IMR-90 (cell line): ENCODE data around the gene STAG1. TPM values are rescaled to one million over a fixed set of nuclear protein-coding genes. Genes with fewer than 3 reads are reported as not detected.

Source experiments
- ATAC-seq: fragments of 200-7000 bp; cut with Tn5 transposase; 2 replicates; pipeline ENCODE4 v1.9.1; 2020; ENCODE audit warnings: low read depth, mild to moderate bottlenecking, moderate library complexity
- BruUV-seq: library from RNA; stranded (reverse); fragments of 400-500 nt; replicated peaks from 2 replicates; lab custom pipeline; 2021; lab: Mats Ljungman, UMichigan
- CTCF ChIA-PET: fragments of 300-600 bp; formaldehyde crosslinking; extraction: SDS; loops from one replicate; lab custom pipeline; 2021; ENCODE audit warnings: antibody characterized with exemption; lab: Yijun Ruan, JAX
- POLR2A ChIA-PET: fragments of 300-600 bp; sonication (Branson Sonifier 250); formaldehyde crosslinking; loops from one replicate; lab custom pipeline; 2022; ENCODE audit warnings: antibody characterized with exemption; ENCODE audit not compliant: unreplicated experiment; lab: Charles Lee
- DNase-seq: peaks from one replicate; pipeline ENCODE4 v3.0.0; 2013
- H2AFZ ChIP-seq: replicated peaks from 2 replicates; pipeline ENCODE3; 2013; ENCODE audit warnings: low read length, mild to moderate bottlenecking; ENCODE audit not compliant: poor library complexity
- H2AK5ac ChIP-seq: 2 replicates; pipeline ENCODE4 v1.6.1; 2013; ENCODE audit warnings: low read depth, low read length, inconsistent platforms
- H2AK9ac ChIP-seq: replicated peaks from 2 replicates; pipeline ENCODE3; 2013; ENCODE audit warnings: mild to moderate bottlenecking, low read depth, low read length, moderate library complexity; ENCODE audit not compliant: poor library complexity
- H2BK120ac ChIP-seq: 2 replicates; pipeline ENCODE4 v1.6.1; 2013; ENCODE audit warnings: low read depth, low read length, inconsistent platforms
- H2BK15ac ChIP-seq: 3 replicates; pipeline ENCODE4 v1.6.1; 2013; ENCODE audit warnings: low read depth, low read length, inconsistent platforms
- H2BK20ac ChIP-seq: 2 replicates; pipeline ENCODE4 v1.6.1; 2013; ENCODE audit warnings: low read depth, mild to moderate bottlenecking, inconsistent platforms, low read length, moderate library complexity
- H2BK5ac ChIP-seq: 2 replicates; pipeline ENCODE4 v1.6.1; 2013; ENCODE audit warnings: mild to moderate bottlenecking, low read depth, low read length, inconsistent platforms; ENCODE audit not compliant: poor library complexity, severe bottlenecking
- H3K14ac ChIP-seq: replicated peaks from 2 replicates; pipeline ENCODE4 v1.6.1; 2013; ENCODE audit warnings: low read depth, low read length, inconsistent platforms
- H3K18ac ChIP-seq: 2 replicates; pipeline ENCODE4 v1.6.1; 2013; ENCODE audit warnings: low read depth, low read length, control low read depth
- H3K23ac ChIP-seq: 2 replicates; pipeline ENCODE4 v1.6.1; 2013; ENCODE audit warnings: low read depth, low read length, inconsistent platforms
- H3K27ac ChIP-seq: 2 replicates; pipeline ENCODE4 v1.5.1; 2013; ENCODE audit warnings: mild to moderate bottlenecking, control low read depth, low read length; ENCODE audit not compliant: insufficient read depth
- H3K27me3 ChIP-seq: 2 replicates; pipeline ENCODE4 v1.6.1; 2013; ENCODE audit warnings: low read length; ENCODE audit not compliant: control insufficient read depth, insufficient read depth
- H3K36me3 ChIP-seq: 2 replicates; pipeline ENCODE4 v1.6.1; 2013; ENCODE audit warnings: low read length, mixed read lengths; ENCODE audit not compliant: control insufficient read depth, insufficient read depth
- H3K4ac ChIP-seq: 2 replicates; pipeline ENCODE4 v1.6.1; 2013; ENCODE audit warnings: low read depth, low read length, inconsistent platforms
- H3K4me1 ChIP-seq: 2 replicates; pipeline ENCODE4 v1.6.1; 2013; ENCODE audit warnings: low read length, mixed read lengths; ENCODE audit not compliant: control insufficient read depth, insufficient read depth
- H3K4me2 ChIP-seq: 2 replicates; pipeline ENCODE4 v1.6.1; 2013; ENCODE audit warnings: low read depth, mild to moderate bottlenecking, control low read depth, low read length, moderate library complexity
- H3K4me3 ChIP-seq: 2 replicates; pipeline ENCODE4 v1.5.1; 2013; ENCODE audit warnings: low read depth, mild to moderate bottlenecking, control low read depth, low read length, moderate library complexity; ENCODE audit not compliant: insufficient read depth
- H3K56ac ChIP-seq: 2 replicates; pipeline ENCODE4 v1.6.1; 2013; ENCODE audit warnings: low read length, inconsistent platforms; ENCODE audit not compliant: insufficient read depth; ENCODE audit errors: extremely low read depth
- H3K79me1 ChIP-seq, 2 experiments: 2 replicates each; pipeline ENCODE4 v1.6.1; 2013; ENCODE audit warnings: low read length in 2 of 2, inconsistent platforms in 1 of 2, low read depth in 1 of 2
- H3K9ac ChIP-seq: 2 replicates; pipeline ENCODE4 v1.6.1; 2013; ENCODE audit warnings: low read depth, low read length, control low read depth
- H3K9me1 ChIP-seq: 2 replicates; pipeline ENCODE4 v1.6.1; 2013; ENCODE audit warnings: low read length, inconsistent platforms; ENCODE audit not compliant: insufficient read depth
- H3K9me3 ChIP-seq: 2 replicates; pipeline ENCODE4 v1.6.1; 2013; ENCODE audit warnings: low read length; ENCODE audit not compliant: control insufficient read depth, insufficient read depth
- H4K20me1 ChIP-seq: 2 replicates; pipeline ENCODE4 v1.6.1; 2013; ENCODE audit warnings: low read length, inconsistent platforms; ENCODE audit not compliant: insufficient read depth
- H4K5ac ChIP-seq: 2 replicates; pipeline ENCODE4 v1.6.1; 2013; ENCODE audit warnings: mild to moderate bottlenecking, low read depth, low read length, control low read depth
- H4K8ac ChIP-seq, 2 experiments: 2 replicates each; pipeline ENCODE4 v1.6.1; 2013; ENCODE audit warnings: low read depth in 2 of 2, low read length in 2 of 2, control low read depth in 1 of 2, inconsistent platforms in 1 of 2
- H4K91ac ChIP-seq: 2 replicates; pipeline ENCODE4 v1.6.1; 2013; ENCODE audit warnings: low read depth, low read length, inconsistent platforms; ENCODE audit not compliant: insufficient read depth
- BHLHE40 ChIP-seq: fragments of 150-350 bp; IDR thresholded peaks from 2 replicates; pipeline ENCODE4 v1.6.1; 2016; ENCODE audit warnings: mild to moderate bottlenecking, low read depth, low read length
- CEBPB ChIP-seq: IDR thresholded peaks from 2 replicates; pipeline ENCODE4 v1.6.1; 2012; ENCODE audit warnings: low read depth, low read length, improper control_type of control experiment
- CHD1 ChIP-seq: IDR thresholded peaks from 2 replicates; pipeline ENCODE4 v1.6.1; 2012; ENCODE audit warnings: low read depth, low read length, improper control_type of control experiment
- CTCF ChIP-seq: conservative IDR thresholded peaks from 2 replicates; pipeline ENCODE4 v1.5.1; 2012; ENCODE audit warnings: mild to moderate bottlenecking, low read depth, low read length, improper control_type of control experiment
- ELK1 ChIP-seq: fragments of 150-350 bp; IDR thresholded peaks from 2 replicates; pipeline ENCODE4 v1.6.1; 2016; ENCODE audit warnings: low read depth, mild to moderate bottlenecking, low read length, moderate library complexity, borderline replicate concordance
- FOS ChIP-seq: fragments of 150-350 bp; IDR thresholded peaks from 2 replicates; pipeline ENCODE4 v1.6.1; 2016; ENCODE audit warnings: low read depth, low read length
- MAFK ChIP-seq: IDR thresholded peaks from 2 replicates; pipeline ENCODE4 v1.6.1; 2012; ENCODE audit warnings: low read depth, low read length, improper control_type of control experiment
- MAZ ChIP-seq: IDR thresholded peaks from 2 replicates; pipeline ENCODE4 v1.6.1; 2012; ENCODE audit warnings: low read depth, mild to moderate bottlenecking, low read length, improper control_type of control experiment, moderate library complexity, borderline replicate concordance
- MXI1 ChIP-seq: IDR thresholded peaks from 2 replicates; pipeline ENCODE4 v1.6.1; 2012; ENCODE audit warnings: low read depth, mild to moderate bottlenecking, low read length, moderate library complexity, borderline replicate concordance
- NFE2L2 ChIP-seq: fragments of 150-350 bp; IDR thresholded peaks from 2 replicates; pipeline ENCODE4 v1.6.1; 2016; ENCODE audit warnings: low read depth, mild to moderate bottlenecking, low read length
- POLR2A ChIP-seq: IDR thresholded peaks from 2 replicates; pipeline ENCODE4 v1.6.1; 2012; ENCODE audit warnings: mild to moderate bottlenecking, low read depth, low read length
- RAD21 ChIP-seq: IDR thresholded peaks from 2 replicates; pipeline ENCODE4 v1.6.1; 2012; ENCODE audit warnings: low read length, improper control_type of control experiment
- RCOR1 ChIP-seq: IDR thresholded peaks from 2 replicates; pipeline ENCODE4 v1.6.1; 2012; ENCODE audit warnings: mild to moderate bottlenecking, low read length, improper control_type of control experiment; ENCODE audit not compliant: insufficient replicate concordance
- RFX5 ChIP-seq: IDR thresholded peaks from 2 replicates; pipeline ENCODE4 v1.8.0; 2012; ENCODE audit warnings: low read depth, mild to moderate bottlenecking, low read length, moderate library complexity
- SMC3 ChIP-seq: fragments of 150-350 bp; IDR thresholded peaks from 2 replicates; pipeline ENCODE4 v1.6.1; 2016; ENCODE audit warnings: low read depth, mild to moderate bottlenecking, antibody characterized with exemption, low read length, moderate library complexity
- USF2 ChIP-seq: fragments of 150-350 bp; IDR thresholded peaks from 2 replicates; pipeline ENCODE4 v1.6.1; 2017; ENCODE audit warnings: mild to moderate bottlenecking, antibody characterized with exemption, low read length, low read depth
- WGBS, 2 experiments: methylation state at CpG; one replicate each; pipeline versions ENCODE4 v1.1.5 to v1.1.7; 2013; ENCODE audit warnings: missing lambda C conversion rate in 2 of 2; ENCODE audit not compliant: insufficient read length in 1 of 2; ENCODE audit errors: extremely low coverage in 2 of 2; 5-methylcytosine and 5-hydroxymethylcytosine counted together
- dilution Hi-C: fragments of 300-500 bp; cut with HindIII; formaldehyde crosslinking; loops from one replicate; pipeline ENCODE4 v1.14.3; 2018; ENCODE audit warnings: low sequenced_read_pairs; ENCODE audit not compliant: unreplicated experiment
- in situ Hi-C: fragments of 300-500 bp; cut with MboI; formaldehyde crosslinking; loops from 3 replicates; pipeline ENCODE4 v1.14.3; 2019; ENCODE audit warnings: low sequenced_read_pairs, inconsistent platforms, mixed read lengths
- intact Hi-C: fragments of 100-400 bp; cut with micrococcal nuclease; formaldehyde crosslinking; loops from 2 replicates; pipeline ENCODE4 v1.10.0; 2022
- polyA plus RNA-seq, 3 experiments: library from polyadenylated mRNA; depleted of rRNA; stranded (reverse); fragments of >200 nt; gene quantifications; 2 replicates each; pipeline ENCODE4 v1.2.3, GENCODE V29; 2012; ENCODE audit warnings: low replicate concordance in 1 of 3
- total RNA-seq: library from RNA; depleted of rRNA; stranded (reverse); fragments of >200 nt; gene quantifications from 2 replicates; pipeline ENCODE4 v1.2.3, GENCODE V29; 2012

The STAG1 gene
- total and polyA plus RNA-seq, 2 of the 4 experiments (the other 2 are of a cell fraction), result 9.6 to 32.3 TPM

- no peak overlapping the region for H3K4me3 ChIP-seq
- ChIA-PET POLR2A (no interaction called here), CTCF (no interaction called here)
- H3K9me3 ChIP-seq, result no peaks in the 10 kb centered on the region
- no peak overlapping the region for H3K4ac ChIP-seq
- intact Hi-C loops (no loop called here), dilution Hi-C loops (no loop called here), in situ Hi-C loops (no loop called here)
- H4K91ac ChIP-seq, result no peak overlapping the region
- DNase-seq (no peak), ATAC-seq (no peak)
- WGBS, 2 experiments, result no CpG with 5 or more reads among the region's 2 CpGs
- no peak overlapping the region for H2BK5ac ChIP-seq
- no TSS peak for BruUV-seq
- H3K4me1 ChIP-seq, result 0 out of 2 replicates have a peak, but pooled peaks cover 2% of the 10 kb centered on the region
- no peak overlapping the region for H3K27ac ChIP-seq
- TF ChIP-seq MXI1, result no peak
- no peak for TF ChIP-seq POLR2A
- no peak for TF ChIP-seq SMC3
- TF ChIP-seq CHD1, result no peak
- TF ChIP-seq FOS, result no peak
- no peak for TF ChIP-seq CTCF
- TF ChIP-seq CEBPB, result no peak
- no peak for TF ChIP-seq BHLHE40
- TF ChIP-seq USF2, result no peak
- no peak for TF ChIP-seq MAFK
- no peak for TF ChIP-seq ELK1
- no peak for TF ChIP-seq RFX5
- TF ChIP-seq RCOR1, result no peak
- TF ChIP-seq NFE2L2, result no peak
- TF ChIP-seq MAZ, result no peak
- TF ChIP-seq RAD21, result no peak
- no peak overlapping the region for H3K23ac ChIP-seq
- no peak overlapping the region for H3K9ac ChIP-seq
- no peak overlapping the region for H3K56ac ChIP-seq
- no peaks in the 10 kb centered on the region for H4K20me1 ChIP-seq
- H3K14ac ChIP-seq, result no peak overlapping the region
- H2AK9ac ChIP-seq, result no peak overlapping the region
- H3K18ac ChIP-seq, result no peak overlapping the region
- no peaks in the 10 kb centered on the region for H3K27me3 ChIP-seq
- no peak overlapping the region for H2AK5ac ChIP-seq
- no peak overlapping the region for H2BK120ac ChIP-seq
- no peak overlapping the region for H4K8ac ChIP-seq
- no peak overlapping the region for H4K5ac ChIP-seq
- H3K4me2 ChIP-seq, result no peak overlapping the region
- H2BK15ac ChIP-seq, result no peak overlapping the region
- H3K36me3 ChIP-seq, result peaks cover 6% of the 10 kb centered on the region
- H3K79me1 ChIP-seq, result 0 out of 4 replicates have a peak, but pooled peaks cover 0 to 1% of the 10 kb centered on the region in 2 experiments
- no peak overlapping the region for H2BK20ac ChIP-seq
- no peak overlapping the region for H2AFZ ChIP-seq
- no peaks in the 10 kb centered on the region for H3K9me1 ChIP-seq
These were observed 317.7 kb downstream of the STAG1 start for GRCh38 chr3:136434429-136434828.
